AG10803 (cell line): ENCODE measurements around the gene HAUS3.
"Not testable (repeated sequence)": the region's sequence is repeated elsewhere in the genome, so short reads cannot be mapped to it uniquely, and the experiment has no call there.

Experiments
- DNase-seq: peaks from one replicate; pipeline ENCODE4 v3.0.0; 2010; ENCODE audit warnings: low read depth
- H3K4me3 ChIP-seq: 2 replicates; pipeline ENCODE4 v1.5.1; 2011; ENCODE audit warnings: mild to moderate bottlenecking, low read length, control low read depth
- CTCF ChIP-seq: conservative IDR thresholded peaks from 2 replicates; pipeline ENCODE4 v1.5.1; 2011; ENCODE audit warnings: mild to moderate bottlenecking, low read length, control low read depth, inconsistent platforms

Gene HAUS3

GRCh38 chr4:2219233-2219760 is 22.6 kb downstream of the HAUS3 start:
- H3K4me3 ChIP-seq: no peak overlapping the region
- DNase-seq: no peak
- no peak for TF ChIP-seq CTCF

- DNase-seq: no peak
- H3K4me3 ChIP-seq: no peak overlapping the region
- no peak for TF ChIP-seq CTCF
Measured at GRCh38 chr4:2218436-2218835, 23.5 kb downstream of the HAUS3 start.

- H3K4me3 ChIP-seq: no peak overlapping the region
- no peak for TF ChIP-seq CTCF
- peak; percentile 38 for DNase-seq
Measured at GRCh38 chr4:2217726-2218125, 24.2 kb downstream of the HAUS3 start.

- no peak overlapping the region for H3K4me3 ChIP-seq
- no peak for TF ChIP-seq CTCF
- no peak for DNase-seq
Measured at GRCh38 chr4:2212831-2213230, 29.1 kb downstream of the HAUS3 start.

GRCh38 chr4:2202789-2203188 is 39.1 kb downstream of the HAUS3 start:
- H3K4me3 ChIP-seq, DNase-seq: not testable (repeated sequence)

- no peak overlapping the region for H3K4me3 ChIP-seq
- no peak for TF ChIP-seq CTCF
- DNase-seq: no peak
Measured at GRCh38 chr4:2194496-2194895, 47.4 kb downstream of the HAUS3 start.

GRCh38 chr4:2193326-2193725 is 48.6 kb downstream of the HAUS3 start:
- no peak for DNase-seq
- no peak for TF ChIP-seq CTCF
- no peak overlapping the region for H3K4me3 ChIP-seq

- no peak for TF ChIP-seq CTCF
- H3K4me3 ChIP-seq: no peak overlapping the region
- no peak for DNase-seq
Measured at GRCh38 chr4:2186865-2187172, 55.1 kb downstream of the HAUS3 start.
